IPS-18c (cell line): ENCODE measurements around the gene KIF3A.

ENCODE experiments used
- H3K4me3 ChIP-seq: 2 replicates; pipeline ENCODE4 v1.7.0; 2013; ENCODE audit warnings: low read depth, mild to moderate bottlenecking, low read length, moderate library complexity; ENCODE audit not compliant: insufficient read depth
- H3K9me3 ChIP-seq: one replicate; pipeline ENCODE4 v1.6.1; 2013; ENCODE audit warnings: mild to moderate bottlenecking, low read length, moderate library complexity; ENCODE audit not compliant: control insufficient read depth, insufficient read depth

KIF3A gene

GRCh38 chr5:132664696-132665209, 72.6 kb downstream of the KIF3A start:
- H3K4me3 ChIP-seq = no peak overlapping the region
- H3K9me3 ChIP-seq = peaks cover 4% of the 10 kb centered on the region

- Histone ChIP-seq H3K4me3 (no peak overlapping the region), H3K9me3 (peaks cover 4% of the 10 kb centered on the region)
These were observed 73.3 kb downstream of the KIF3A start for GRCh38 chr5:132663771-132664695.

GRCh38 chr5:132662925-132663770, 74.2 kb downstream of the KIF3A start:
- Histone ChIP-seq H3K4me3 (no peak overlapping the region), H3K9me3 (peaks cover 4% of the 10 kb centered on the region)

- no peak overlapping the region for H3K4me3 ChIP-seq
- H3K9me3 ChIP-seq = peaks cover 2% of the 10 kb centered on the region
These were observed 75.3 kb downstream of the KIF3A start for GRCh38 chr5:132662004-132662401.

GRCh38 chr5:132661231-132662003, 75.9 kb downstream of the KIF3A start:
- Histone ChIP-seq H3K4me3 (no peak overlapping the region), H3K9me3 (peaks cover 2% of the 10 kb centered on the region)

- Histone ChIP-seq H3K9me3 (peaks cover 2% of the 10 kb centered on the region), H3K4me3 (no peak overlapping the region)
These were observed 77.5 kb downstream of the KIF3A start for GRCh38 chr5:132659598-132660493.

GRCh38 chr5:132658381-132659302, 78.7 kb downstream of the KIF3A start:
- Histone ChIP-seq H3K4me3 (no peak overlapping the region), H3K9me3 (peaks cover 2% of the 10 kb centered on the region)

- H3K4me3 ChIP-seq = no peak within 1 kb of the TSS
- H3K9me3 ChIP-seq = no peaks in the 10 kb centered on the region
These were observed 79.5 kb downstream of the KIF3A start, which contains the start of gene IL13 for GRCh38 chr5:132657676-132658380. IL13 (plus strand) TSS chr5:132658173; CDS start chr5:132658187, 14 bp downstream.

- H3K4me3 ChIP-seq = no peak overlapping the region
These were observed 80.5 kb downstream of the KIF3A start for GRCh38 chr5:132656774-132657355.

GRCh38 chr5:132655821-132656773, 81.2 kb downstream of the KIF3A start:
- H3K9me3 ChIP-seq = no peaks in the 10 kb centered on the region
- peak overlapping the region; percentile 44 for H3K4me3 ChIP-seq

More at GRCh38 chr5:132656774-132657355, 80.5 kb downstream of the KIF3A start:
- no peaks in the 10 kb centered on the region for H3K9me3 ChIP-seq

GRCh38 chr5:132653716-132654115, 83.6 kb downstream of the KIF3A start:
- no peak overlapping the region for H3K4me3 ChIP-seq
- H3K9me3 ChIP-seq = no peaks in the 10 kb centered on the region

- Histone ChIP-seq H3K9me3 (no peaks in the 10 kb centered on the region), H3K4me3 (no peak overlapping the region)
These were observed 85.4 kb downstream of the KIF3A start for GRCh38 chr5:132651838-132652469.

GRCh38 chr5:132648355-132648754, 89.0 kb downstream of the KIF3A start:
- no peak overlapping the region for H3K4me3 ChIP-seq
- no peaks in the 10 kb centered on the region for H3K9me3 ChIP-seq
